ENCODE data around the gene UBR4. TPM values are rescaled to one million over a fixed set of nuclear protein-coding genes. Genes with fewer than 3 reads are reported as not detected.
A peak's percentile ranks its signal among the peaks of the same experiment; 100 is the strongest.

Gene UBR4
- polyA plus RNA-seq, 1 of the 3 experiments (the other 2 are of a cell fraction) = 68.7 TPM

DNA sequence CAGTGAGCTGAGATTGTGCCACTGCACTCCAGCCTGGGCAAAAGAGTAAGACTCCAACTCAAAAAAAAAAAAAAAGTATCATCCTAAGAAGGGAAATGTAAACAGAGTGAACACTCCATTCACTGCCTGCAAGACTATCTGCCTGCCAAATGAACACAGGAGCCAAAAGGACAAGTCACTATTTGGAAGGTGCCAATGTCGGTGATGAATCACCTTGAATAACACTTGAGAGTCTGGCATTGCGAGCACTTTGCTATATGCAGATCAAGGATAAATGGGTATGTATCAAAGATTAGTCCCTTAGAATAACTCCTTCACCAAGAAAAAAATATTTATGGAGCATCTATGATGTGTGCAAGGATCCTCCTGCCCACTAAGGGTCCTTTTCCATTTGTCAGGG lies 6.6 kb downstream of the UBR4 start (continued):
- TF ChIP-seq, protein P1, sequence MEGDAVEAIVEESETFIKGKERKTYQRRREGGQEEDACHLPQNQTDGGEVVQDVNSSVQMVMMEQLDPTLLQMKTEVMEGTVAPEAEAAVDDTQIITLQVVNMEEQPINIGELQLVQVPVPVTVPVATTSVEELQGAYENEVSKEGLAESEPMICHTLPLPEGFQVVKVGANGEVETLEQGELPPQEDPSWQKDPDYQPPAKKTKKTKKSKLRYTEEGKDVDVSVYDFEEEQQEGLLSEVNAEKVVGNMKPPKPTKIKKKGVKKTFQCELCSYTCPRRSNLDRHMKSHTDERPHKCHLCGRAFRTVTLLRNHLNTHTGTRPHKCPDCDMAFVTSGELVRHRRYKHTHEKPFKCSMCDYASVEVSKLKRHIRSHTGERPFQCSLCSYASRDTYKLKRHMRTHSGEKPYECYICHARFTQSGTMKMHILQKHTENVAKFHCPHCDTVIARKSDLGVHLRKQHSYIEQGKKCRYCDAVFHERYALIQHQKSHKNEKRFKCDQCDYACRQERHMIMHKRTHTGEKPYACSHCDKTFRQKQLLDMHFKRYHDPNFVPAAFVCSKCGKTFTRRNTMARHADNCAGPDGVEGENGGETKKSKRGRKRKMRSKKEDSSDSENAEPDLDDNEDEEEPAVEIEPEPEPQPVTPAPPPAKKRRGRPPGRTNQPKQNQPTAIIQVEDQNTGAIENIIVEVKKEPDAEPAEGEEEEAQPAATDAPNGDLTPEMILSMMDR (IDR thresholded peaks at IDR 0.05) = no peak
- TF ChIP-seq TAF1 (IDR thresholded peaks at IDR 0.05; ENCODE audit: borderline replicate concordance, low read depth, low read length) (no peak), NFIC (IDR thresholded peaks at IDR 0.05; ENCODE audit: borderline replicate concordance) (0 out of 2 replicates have a peak, but pooled peaks have one; percentile 20), FOXJ3 (CRISPR knock-in tag; IDR thresholded peaks at IDR 0.05) (no peak), SIN3A (IDR thresholded peaks at IDR 0.05; ENCODE audit: borderline replicate concordance, low read depth, low read length) (no peak), TEAD4 (IDR thresholded peaks at IDR 0.05; ENCODE audit: borderline replicate concordance, insufficient read depth) (no peak)
- TF ChIP-seq, protein P2, sequence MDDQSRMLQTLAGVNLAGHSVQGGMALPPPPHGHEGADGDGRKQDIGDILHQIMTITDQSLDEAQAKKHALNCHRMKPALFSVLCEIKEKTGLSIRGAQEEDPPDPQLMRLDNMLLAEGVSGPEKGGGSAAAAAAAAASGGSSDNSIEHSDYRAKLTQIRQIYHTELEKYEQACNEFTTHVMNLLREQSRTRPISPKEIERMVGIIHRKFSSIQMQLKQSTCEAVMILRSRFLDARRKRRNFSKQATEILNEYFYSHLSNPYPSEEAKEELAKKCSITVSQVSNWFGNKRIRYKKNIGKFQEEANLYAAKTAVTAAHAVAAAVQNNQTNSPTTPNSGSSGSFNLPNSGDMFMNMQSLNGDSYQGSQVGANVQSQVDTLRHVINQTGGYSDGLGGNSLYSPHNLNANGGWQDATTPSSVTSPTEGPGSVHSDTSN (IDR thresholded peaks at IDR 0.05) = peak; percentile 53; the same call in 1 of the 2 replicates
- TF ChIP-seq, protein P3, sequence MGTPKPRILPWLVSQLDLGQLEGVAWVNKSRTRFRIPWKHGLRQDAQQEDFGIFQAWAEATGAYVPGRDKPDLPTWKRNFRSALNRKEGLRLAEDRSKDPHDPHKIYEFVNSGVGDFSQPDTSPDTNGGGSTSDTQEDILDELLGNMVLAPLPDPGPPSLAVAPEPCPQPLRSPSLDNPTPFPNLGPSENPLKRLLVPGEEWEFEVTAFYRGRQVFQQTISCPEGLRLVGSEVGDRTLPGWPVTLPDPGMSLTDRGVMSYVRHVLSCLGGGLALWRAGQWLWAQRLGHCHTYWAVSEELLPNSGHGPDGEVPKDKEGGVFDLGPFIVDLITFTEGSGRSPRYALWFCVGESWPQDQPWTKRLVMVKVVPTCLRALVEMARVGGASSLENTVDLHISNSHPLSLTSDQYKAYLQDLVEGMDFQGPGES (IDR thresholded peaks at IDR 0.05; ENCODE audit: low read depth, low read length) = no peak

DNA sequence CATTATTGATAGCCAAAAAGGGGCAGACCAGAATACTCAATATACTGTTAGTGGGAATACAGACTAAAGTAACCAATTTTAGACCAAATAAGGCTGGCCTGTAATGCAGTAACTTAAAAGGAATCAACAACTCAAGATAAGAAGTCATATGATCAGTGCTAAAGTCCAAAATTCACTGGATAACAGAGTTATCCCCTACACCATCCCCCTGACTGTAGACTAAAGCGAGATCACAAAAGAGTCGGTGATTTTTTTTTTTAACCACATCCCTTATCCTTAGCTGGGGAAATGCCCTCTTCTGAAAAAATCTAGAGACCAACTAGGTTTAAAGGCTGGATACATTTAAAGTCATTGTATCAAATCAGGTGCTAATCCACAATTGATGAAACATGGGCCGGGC lies 7.7 kb downstream of the UBR4 start:
- H3K36me3 ChIP-seq (replicated peaks in 1 of 2; ENCODE audit: control insufficient read depth in 1 of 2, insufficient read depth in 2 of 2, low read length in 1 of 2) = peaks cover 18 to 32% of the 10 kb centered on the region in 2 experiments
- peaks cover 92% of the 10 kb centered on the region for H3K79me2 ChIP-seq (ENCODE audit: insufficient read depth)
- no peak overlapping the region for H3K27ac ChIP-seq (ENCODE audit: low read depth in 2 of 2, low read length in 1 of 2)
- ChIA-PET CTCF (interaction anchor here (1.0 kb wide), 1 partner anchor 24 kb away, joined by 3 read pairs; no protein-coding TSS in a partner anchor), POLR2A (no interaction called here)
- peaks cover 6 to 14% of the 10 kb centered on the region in 2 experiments for H3K4me1 ChIP-seq (ENCODE audit: control insufficient read depth in 1 of 2, insufficient read depth in 2 of 2, low read depth in 1 of 2, low read length in 1 of 2)
- H3K9me3 ChIP-seq = no peaks in the 10 kb centered on the region
- no peak overlapping the region for H3K4me3 ChIP-seq (ENCODE audit: low read depth in 2 of 2, low read length in 1 of 2)
- H3K9ac ChIP-seq = no peak overlapping the region
- H3F3A ChIP-seq (replicated peaks; ENCODE audit: insufficient read depth) = peaks cover 30% of the 10 kb centered on the region
- WGBS (ENCODE audit: low lambda C conversion rate) = 95% methylated on average over 3 of the region's 3 CpGs
- no peaks in the 10 kb centered on the region for H3K27me3 ChIP-seq (ENCODE audit: insufficient read depth)
- H3K4me2 ChIP-seq = no peak overlapping the region
- no peak overlapping the region for H2AFZ ChIP-seq (ENCODE audit: low read depth)
- H4K20me1 ChIP-seq (ENCODE audit: insufficient read depth) = peaks cover 87% of the 10 kb centered on the region
- no peaks in the 10 kb centered on the region for H3K9me2 ChIP-seq
- DNase-seq = no peak
- no peak for TF ChIP-seq NFIC (IDR thresholded peaks at IDR 0.05; ENCODE audit: borderline replicate concordance)
- TF ChIP-seq FOXJ3 (CRISPR knock-in tag; IDR thresholded peaks at IDR 0.05) = no peak
- TF ChIP-seq SMC3 (IDR thresholded peaks at IDR 0.05; ENCODE audit: low read depth, low read length) = no peak
- TF ChIP-seq JUND (IDR thresholded peaks at IDR 0.05) = no peak
- TF ChIP-seq, protein P4, sequence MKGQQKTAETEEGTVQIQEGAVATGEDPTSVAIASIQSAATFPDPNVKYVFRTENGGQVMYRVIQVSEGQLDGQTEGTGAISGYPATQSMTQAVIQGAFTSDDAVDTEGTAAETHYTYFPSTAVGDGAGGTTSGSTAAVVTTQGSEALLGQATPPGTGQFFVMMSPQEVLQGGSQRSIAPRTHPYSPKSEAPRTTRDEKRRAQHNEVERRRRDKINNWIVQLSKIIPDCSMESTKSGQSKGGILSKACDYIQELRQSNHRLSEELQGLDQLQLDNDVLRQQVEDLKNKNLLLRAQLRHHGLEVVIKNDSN (IDR thresholded peaks at IDR 0.05; ENCODE audit: borderline replicate concordance, low read depth) = no peak
- no peak for TF ChIP-seq YY1 (IDR thresholded peaks at IDR 0.05; ENCODE audit: low read depth)
- TF ChIP-seq, protein P5, sequence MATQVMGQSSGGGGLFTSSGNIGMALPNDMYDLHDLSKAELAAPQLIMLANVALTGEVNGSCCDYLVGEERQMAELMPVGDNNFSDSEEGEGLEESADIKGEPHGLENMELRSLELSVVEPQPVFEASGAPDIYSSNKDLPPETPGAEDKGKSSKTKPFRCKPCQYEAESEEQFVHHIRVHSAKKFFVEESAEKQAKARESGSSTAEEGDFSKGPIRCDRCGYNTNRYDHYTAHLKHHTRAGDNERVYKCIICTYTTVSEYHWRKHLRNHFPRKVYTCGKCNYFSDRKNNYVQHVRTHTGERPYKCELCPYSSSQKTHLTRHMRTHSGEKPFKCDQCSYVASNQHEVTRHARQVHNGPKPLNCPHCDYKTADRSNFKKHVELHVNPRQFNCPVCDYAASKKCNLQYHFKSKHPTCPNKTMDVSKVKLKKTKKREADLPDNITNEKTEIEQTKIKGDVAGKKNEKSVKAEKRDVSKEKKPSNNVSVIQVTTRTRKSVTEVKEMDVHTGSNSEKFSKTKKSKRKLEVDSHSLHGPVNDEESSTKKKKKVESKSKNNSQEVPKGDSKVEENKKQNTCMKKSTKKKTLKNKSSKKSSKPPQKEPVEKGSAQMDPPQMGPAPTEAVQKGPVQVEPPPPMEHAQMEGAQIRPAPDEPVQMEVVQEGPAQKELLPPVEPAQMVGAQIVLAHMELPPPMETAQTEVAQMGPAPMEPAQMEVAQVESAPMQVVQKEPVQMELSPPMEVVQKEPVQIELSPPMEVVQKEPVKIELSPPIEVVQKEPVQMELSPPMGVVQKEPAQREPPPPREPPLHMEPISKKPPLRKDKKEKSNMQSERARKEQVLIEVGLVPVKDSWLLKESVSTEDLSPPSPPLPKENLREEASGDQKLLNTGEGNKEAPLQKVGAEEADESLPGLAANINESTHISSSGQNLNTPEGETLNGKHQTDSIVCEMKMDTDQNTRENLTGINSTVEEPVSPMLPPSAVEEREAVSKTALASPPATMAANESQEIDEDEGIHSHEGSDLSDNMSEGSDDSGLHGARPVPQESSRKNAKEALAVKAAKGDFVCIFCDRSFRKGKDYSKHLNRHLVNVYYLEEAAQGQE (IDR thresholded peaks at IDR 0.05; ENCODE audit: low read depth, low read length) = no peak
- no peak for TF ChIP-seq POLR2AphosphoS5 (IDR thresholded peaks at IDR 0.05; ENCODE audit: low read depth, low read length)
- TF ChIP-seq, protein P6, sequence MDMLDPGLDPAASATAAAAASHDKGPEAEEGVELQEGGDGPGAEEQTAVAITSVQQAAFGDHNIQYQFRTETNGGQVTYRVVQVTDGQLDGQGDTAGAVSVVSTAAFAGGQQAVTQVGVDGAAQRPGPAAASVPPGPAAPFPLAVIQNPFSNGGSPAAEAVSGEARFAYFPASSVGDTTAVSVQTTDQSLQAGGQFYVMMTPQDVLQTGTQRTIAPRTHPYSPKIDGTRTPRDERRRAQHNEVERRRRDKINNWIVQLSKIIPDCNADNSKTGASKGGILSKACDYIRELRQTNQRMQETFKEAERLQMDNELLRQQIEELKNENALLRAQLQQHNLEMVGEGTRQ (IDR thresholded peaks at IDR 0.05; ENCODE audit: borderline replicate concordance, low read depth, low read length) = no peak
- TF ChIP-seq, protein P7, sequence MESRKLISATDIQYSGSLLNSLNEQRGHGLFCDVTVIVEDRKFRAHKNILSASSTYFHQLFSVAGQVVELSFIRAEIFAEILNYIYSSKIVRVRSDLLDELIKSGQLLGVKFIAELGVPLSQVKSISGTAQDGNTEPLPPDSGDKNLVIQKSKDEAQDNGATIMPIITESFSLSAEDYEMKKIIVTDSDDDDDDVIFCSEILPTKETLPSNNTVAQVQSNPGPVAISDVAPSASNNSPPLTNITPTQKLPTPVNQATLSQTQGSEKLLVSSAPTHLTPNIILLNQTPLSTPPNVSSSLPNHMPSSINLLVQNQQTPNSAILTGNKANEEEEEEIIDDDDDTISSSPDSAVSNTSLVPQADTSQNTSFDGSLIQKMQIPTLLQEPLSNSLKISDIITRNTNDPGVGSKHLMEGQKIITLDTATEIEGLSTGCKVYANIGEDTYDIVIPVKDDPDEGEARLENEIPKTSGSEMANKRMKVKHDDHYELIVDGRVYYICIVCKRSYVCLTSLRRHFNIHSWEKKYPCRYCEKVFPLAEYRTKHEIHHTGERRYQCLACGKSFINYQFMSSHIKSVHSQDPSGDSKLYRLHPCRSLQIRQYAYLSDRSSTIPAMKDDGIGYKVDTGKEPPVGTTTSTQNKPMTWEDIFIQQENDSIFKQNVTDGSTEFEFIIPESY (IDR thresholded peaks at IDR 0.05; ENCODE audit: borderline replicate concordance, low read depth) = no peak
- TF ChIP-seq EZH2phosphoT487 (IDR thresholded peaks at IDR 0.05; ENCODE audit: borderline replicate concordance, low read depth) = no peak
- no peak for TF ChIP-seq MXI1 (IDR thresholded peaks at IDR 0.05; ENCODE audit: low read depth, low read length)
- TF ChIP-seq RXRA (IDR thresholded peaks at IDR 0.05; ENCODE audit: borderline replicate concordance, low read depth) = no peak
